Stimulated activated CD8-positive, alpha-beta memory T cell treated with anti-CD3 and anti-CD28 coated beads, Interleukin-7, amount 100 ng/mL, for 24 hours (primary cell): ENCODE data around the gene KBTBD12.

ENCODE experiments used
- DNase-seq: peaks from one replicate; pipeline ENCODE4 v3.0.0-alpha.2; 2020; ENCODE audit warnings: low read depth

Gene KBTBD12

GRCh38 chr3:128014548-128014947 is 99.5 kb downstream of the KBTBD12 start:
- DNase-seq: no peak

DNA sequence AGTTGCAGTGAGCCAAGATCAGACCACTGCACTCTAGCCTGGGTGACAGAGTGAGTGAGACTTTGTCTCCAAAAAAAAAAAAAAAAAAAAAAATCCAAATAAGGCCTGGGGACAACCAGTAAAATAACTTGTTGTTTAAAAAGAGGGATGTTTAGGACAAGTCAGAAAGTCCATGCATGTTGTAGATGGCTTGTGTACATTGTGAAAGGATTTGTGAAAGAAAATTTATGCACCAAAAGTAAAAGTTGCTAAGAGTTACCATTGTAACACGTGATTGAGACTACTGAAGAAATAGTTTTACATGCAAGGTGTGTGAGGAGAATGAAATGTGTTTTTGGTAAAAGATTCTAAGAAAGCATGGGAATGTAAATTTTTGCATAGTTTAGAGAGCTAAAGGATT is 101.5 kb downstream of the KBTBD12 start:
- DNase-seq: no peak

- DNase-seq: no peak
Observed at GRCh38 chr3:128021768-128022372, 106.8 kb downstream of the KBTBD12 start.

- no peak for DNase-seq
Observed at GRCh38 chr3:128033102-128033501, 118.1 kb downstream of the KBTBD12 start.

- DNase-seq: no peak
Observed at GRCh38 chr3:128036119-128036518, 121.1 kb downstream of the KBTBD12 start.
